Measurements from ENCODE around the gene SMARCC1.

- TF ChIP-seq CTCF (IDR thresholded peaks at IDR 0.05; ENCODE audit: insufficient read depth, low read depth, low read length) (no peak), EZH2 (IDR thresholded peaks at IDR 0.05; ENCODE audit: insufficient read depth, low read length) (no peak)
Measured at GRCh38 chr3:47568901-47569300, 212.8 kb downstream of the SMARCC1 start.
